GM18861 (cell line): ENCODE results near the gene ABCA12.

Source experiments
- ATAC-seq: cut with Tn5 transposase; IDR thresholded peaks from one replicate; pipeline ENCODE4 v1.9.1; 2021; ENCODE audit not compliant: unreplicated experiment

ABCA12 gene

GRCh38 chr2:215137329-215137686, 1.1 kb downstream of the ABCA12 start:
- ATAC-seq: no peak

GRCh38 chr2:215136669-215137328, 1.6 kb downstream of the ABCA12 start:
- ATAC-seq: peak; percentile 63

DNA sequence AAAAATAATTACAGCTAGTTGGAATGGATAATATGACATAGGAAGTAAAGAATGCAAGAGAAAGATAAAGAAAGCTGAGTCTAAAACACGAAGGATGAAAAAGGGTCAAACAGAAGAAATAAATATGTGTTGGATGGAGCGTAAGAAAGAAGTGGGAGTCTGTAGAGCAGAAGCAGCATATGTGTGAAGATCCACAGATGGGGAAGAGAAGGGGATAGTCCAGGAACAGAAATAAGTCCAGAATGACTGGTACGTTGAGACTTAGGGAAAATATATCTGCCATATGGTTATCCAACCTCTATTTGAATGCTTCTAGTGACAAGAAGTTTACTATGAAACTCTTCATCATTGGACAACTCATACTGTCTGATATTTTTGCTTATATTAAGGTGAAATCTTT, 18.0 kb downstream of the ABCA12 start:
- no peak for ATAC-seq

GRCh38 chr2:215119847-215120246, 18.6 kb downstream of the ABCA12 start:
- ATAC-seq: no peak

DNA sequence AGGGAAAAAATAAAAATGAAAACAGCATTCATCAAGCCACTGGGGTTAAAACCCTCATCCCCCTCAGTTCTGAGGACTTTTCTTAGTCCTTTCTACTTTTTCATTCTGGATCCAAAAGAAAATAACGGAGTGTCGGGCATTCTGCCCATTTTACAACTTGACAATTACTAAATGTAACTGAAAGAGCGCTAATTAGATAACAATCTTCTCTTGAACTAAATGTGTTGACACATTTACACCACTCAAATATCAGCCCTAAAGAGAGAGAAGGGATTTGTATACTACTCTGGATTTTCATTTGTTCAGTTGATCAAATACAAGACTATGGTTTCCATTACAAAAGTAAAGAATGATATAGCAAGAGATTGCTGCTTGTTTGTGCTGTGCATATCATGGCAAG, 27.5 kb downstream of the ABCA12 start:
- no peak for ATAC-seq

GRCh38 chr2:215107216-215108056, 31.0 kb downstream of the ABCA12 start:
- no peak for ATAC-seq

- no peak for ATAC-seq
Observed at GRCh38 chr2:215105607-215106354, 32.6 kb downstream of the ABCA12 start.

GRCh38 chr2:215104226-215104625, 34.2 kb downstream of the ABCA12 start:
- ATAC-seq: no peak

GRCh38 chr2:215098875-215099274, 39.6 kb downstream of the ABCA12 start:
- no peak for ATAC-seq

GRCh38 chr2:215084080-215084479, 54.3 kb downstream of the ABCA12 start:
- no peak for ATAC-seq

DNA sequence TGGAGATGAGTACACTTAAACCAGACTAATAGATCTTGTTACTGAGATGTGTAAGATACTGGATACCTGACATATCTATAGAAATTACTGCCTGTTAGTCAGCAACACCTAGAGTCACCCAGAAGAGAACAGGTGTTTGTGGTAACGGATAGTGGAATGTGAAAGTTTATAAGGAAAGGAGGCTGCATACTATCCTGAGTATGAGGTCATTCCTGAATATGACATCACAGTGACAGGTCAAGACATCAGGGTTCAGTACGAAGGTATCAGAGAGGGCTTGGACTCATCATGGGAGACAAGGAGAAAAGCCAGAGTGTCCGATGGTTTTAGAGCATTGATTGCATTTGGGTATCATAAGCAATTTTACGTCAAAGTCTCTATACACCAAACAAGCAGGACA, 55.3 kb downstream of the ABCA12 start:
- no peak for ATAC-seq

DNA sequence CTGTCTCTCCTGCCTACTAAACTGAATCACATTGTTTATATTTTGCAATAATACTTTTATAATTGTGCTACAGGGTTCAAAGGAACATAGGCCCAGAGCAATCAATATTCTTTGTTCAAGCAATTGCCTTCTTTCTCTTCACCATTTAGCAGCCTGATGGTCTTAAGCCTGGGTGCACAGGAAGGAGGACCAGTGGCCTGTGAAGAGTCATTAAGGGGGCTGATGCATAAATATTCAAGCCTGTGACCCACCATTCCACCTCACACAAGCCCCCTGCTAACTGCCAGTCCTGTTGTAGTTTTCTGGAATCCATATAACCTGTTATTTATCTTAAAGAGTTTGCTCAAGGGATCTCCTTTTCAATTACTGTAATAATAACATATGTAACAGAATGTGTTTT, 56.0 kb downstream of the ABCA12 start:
- ATAC-seq: no peak

DNA sequence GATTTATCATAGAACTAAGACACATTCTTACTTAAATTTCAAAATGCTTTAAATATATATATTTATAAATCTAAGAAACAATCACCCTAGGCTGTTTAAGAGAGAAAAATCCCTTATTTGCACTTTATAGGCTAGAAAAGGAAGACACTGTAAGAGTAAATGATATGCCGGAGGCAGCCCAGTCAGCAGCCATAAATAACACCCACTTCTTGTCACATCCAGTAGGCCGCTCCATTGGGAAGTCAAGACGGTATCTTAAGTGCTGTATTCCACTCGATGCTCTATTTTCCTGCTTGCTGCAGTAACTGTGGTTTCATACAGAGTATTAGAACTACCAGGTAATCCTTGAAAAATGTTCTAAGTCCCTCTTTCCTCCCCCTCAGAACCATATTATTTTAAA, 57.9 kb downstream of the ABCA12 start:
- no peak for ATAC-seq

DNA sequence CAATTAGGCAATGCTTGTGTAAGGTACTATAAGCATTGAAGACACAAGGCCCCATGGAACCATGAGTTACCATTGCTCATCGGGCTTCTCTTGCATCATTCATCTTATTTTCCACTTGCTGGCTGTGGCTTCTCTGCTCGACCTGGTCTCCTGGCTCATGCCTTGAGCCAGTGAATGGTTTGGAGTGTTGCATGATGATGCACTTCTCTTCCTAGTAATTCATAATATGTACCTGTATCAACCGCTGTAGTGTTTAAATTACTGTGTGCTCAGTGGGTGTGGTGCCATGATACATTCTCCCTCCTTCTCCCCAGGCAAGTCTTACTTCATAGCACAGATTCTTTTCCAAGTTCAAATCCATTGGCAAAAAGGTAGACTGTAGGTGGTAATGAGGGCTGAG, 66.8 kb downstream of the ABCA12 start:
- ATAC-seq: no peak

DNA sequence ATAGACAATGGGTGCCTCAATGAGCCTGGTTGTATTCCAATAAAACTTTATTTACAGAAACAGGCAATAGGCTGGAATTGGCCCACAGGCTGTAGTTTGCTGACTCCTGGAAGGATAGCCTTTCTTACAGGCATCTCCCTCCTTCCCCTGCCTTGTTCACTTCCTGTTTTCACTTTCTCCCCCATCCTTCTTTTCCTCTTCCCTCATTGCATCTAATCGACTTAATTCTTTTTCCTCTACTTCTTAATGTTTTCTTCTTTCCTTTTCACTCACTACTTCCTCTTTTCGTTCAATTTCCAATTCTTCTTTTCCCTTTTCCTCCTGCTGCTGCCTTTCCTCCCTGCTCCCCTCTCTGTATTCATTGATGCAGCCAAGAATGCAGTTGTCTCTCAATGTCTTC, 70.0 kb downstream of the ABCA12 start:
- ATAC-seq: no peak

DNA sequence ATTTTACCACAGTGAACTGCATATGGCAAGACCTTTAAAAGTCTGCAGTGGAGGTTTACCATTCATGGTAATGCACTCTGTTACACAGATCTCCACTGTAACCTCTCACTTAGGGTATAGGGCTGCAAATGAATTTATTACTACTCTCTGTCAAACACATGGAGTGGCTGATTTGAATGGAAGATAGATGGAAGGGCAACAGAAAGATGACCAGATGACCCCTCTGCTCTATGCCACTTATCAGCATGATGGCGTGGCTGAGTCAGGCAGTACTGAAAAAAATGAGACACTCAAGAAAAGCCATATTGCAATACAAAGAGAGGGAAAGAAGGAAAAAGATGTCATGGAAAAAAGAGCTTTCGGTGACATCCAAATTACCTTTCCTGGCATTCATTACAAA, 72.3 kb downstream of the ABCA12 start:
- ATAC-seq: no peak

GRCh38 chr2:215063526-215063925, 74.9 kb downstream of the ABCA12 start:
- ATAC-seq: no peak

DNA sequence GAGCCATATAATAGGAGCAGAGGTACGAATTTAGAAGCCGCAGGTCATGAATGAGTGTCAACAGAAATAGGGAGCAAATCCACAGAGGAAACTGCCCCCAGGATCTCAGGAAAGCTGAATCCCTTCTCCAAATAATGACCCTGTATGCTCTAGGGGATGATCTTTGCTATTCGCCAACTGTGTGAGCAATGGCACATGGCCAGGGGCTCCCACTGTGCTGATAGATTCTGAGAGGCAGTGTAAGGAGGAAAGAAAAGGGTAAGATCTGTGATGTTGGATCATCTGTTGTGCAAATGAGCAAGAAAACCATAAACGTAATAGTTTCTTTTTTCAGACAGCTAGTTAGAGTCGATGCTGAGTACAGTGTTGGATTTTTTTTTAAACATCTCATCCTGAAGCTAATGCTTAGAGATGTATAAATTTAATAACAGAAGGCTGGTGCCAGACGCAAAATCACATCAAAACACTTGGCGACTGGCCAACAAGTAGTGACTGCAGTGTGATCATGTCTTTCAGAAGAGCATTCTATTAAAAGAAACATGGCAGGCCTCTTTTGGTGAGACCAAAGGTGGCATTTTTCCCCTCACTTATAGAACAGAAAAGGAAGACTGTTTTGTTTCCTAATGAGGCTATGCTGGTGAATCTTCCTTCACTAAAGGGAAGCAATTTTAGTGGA, 77.4 kb downstream of the ABCA12 start:
- ATAC-seq: no peak

DNA sequence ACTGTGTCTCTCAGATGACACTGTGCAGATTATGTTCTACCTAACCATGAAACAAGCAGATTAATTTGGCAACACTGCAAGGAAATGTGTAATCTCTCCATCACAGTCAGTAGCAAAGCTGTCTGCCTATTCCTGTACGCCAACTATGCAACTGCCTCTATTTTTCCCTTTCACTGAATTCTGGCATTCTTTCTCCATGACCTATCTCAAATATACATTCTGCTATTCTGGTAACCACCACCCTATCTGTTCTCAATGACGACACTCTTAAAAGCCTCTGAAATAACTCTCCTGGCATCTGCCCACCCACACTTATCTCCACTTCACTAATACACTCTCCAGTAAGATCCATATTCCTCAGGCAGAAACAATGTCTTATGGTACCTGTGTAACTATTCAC, 78.7 kb downstream of the ABCA12 start:
- ATAC-seq: no peak

DNA sequence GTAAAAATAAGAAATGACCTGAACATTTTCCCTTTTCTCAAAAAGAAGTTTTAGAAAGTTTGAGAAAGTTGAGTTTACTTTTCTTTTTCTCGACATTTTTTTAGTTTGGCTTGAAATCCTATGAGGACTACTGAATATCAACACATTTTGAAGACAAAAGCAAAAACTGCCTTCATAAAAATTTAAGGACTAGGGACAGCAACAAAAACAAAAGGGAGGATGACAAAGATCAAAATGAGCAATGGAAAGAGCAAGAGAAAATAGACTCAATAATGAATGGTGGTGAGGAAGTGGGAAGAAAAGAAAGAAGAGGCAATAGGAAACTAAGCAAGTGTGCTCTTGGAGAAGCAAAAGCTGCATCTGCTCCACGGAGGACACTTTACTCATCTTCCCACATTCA, 82.5 kb downstream of the ABCA12 start:
- ATAC-seq: no peak

GRCh38 chr2:215052810-215053209, 85.6 kb downstream of the ABCA12 start:
- no peak for ATAC-seq
